ENCODE results near the gene LRRC17.
"Not testable (repeated sequence)": the region's sequence is repeated elsewhere in the genome, so short reads cannot be mapped to it uniquely, and the experiment has no call there.

LRRC17 gene

DNA sequence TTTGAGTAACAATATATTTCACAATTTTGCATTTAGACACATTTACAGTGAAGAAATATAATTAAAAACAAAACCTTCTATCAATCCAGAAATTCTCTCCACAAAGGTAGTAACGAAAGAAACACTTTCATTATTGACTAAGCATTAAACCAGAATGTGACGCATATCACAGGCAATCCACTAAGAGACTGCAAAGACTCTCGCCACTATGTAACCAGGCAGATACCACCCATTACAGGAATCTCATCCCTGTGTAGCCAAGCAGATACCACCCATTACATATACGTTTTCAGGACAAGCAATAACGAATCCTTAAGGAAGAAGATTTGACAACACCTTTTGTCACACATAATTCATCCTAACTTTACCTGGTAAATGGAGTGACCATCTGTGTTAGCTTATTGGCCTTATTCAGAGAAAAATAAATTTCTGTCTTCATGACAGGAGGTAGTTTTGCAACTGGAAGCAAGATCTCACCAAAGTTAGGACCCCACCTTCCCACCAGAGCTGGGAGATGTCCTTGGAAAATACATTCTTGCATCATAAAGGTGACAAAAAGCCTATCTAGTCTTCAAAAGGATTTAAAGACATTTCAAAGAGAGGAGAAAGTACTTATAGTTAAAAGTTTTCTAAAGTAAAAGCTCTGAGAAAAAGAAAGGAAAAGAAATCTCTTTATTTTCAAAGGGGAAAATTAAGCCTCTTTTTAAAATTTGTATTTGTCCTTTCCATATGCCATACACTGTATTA lies 30.8 kb downstream of the LRRC17 start:
- DNase-seq = no peak

DNA sequence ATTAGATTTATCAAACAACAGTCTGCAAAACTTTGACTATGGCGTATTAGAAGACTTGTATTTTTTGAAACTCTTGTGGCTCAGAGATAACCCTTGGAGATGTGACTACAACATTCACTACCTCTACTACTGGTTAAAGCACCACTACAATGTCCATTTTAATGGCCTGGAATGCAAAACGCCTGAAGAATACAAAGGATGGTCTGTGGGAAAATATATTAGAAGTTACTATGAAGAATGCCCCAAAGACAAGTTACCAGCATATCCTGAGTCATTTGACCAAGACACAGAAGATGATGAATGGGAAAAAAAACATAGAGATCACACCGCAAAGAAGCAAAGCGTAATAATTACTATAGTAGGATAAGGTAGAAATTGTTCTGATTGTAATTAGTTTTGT lies 31.4 kb downstream of the LRRC17 start:
- no peak for DNase-seq

DNA sequence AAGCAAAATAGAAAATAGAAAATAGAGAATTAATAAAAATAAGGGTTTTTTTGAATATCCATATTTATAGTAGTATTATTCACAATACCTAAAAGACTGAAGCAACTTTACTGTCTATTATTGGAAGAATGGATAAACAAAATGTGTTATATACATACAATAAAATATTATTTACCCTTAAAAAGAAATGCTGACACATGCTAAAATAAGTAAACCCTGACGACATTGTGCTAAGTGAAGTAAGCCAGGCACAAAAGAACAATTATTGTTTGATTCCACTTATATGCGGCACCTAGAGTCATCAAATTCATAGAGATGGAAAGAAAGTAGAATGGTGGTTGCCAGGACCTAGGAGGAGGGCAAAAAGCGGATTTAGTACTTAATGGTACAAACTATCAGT lies 39.0 kb downstream of the LRRC17 start:
- DNase-seq = no peak

DNA sequence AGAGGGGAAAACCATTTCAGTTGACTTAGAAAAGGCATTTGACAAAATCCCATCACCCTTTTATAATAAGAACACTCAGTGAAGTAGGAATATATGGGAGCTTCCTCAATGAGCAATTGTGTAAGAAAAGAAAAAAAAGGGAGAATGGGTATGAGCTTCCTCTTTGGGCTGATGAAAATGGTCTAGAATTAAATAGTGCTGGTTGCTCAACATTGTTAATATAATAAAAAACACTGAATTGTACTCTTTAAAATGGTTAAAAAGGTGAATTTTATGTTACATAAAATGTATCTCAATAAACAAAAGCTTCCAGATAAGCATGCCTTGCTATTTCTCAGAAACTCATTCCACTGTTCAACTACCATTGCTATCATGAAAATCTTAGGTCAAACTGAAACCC lies 40.6 kb downstream of the LRRC17 start:
- no peak for DNase-seq

DNA sequence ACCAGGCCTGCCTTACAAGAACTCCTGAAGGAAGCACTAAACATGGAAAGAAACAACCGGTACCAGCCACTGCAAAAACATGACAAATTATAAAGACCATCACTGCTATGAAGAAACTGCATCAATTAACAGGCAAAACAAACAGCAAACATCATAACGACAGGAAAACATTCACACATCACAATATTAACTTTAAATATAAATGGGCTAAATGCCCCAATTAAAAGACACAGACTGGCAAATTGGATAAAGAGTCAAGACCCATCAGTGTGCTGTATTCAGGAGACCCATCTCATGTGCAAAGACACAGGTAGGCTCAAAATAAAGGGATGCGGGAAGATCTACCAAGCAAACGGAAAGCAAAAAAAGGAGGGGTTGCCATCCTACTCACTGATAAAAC lies 41.6 kb downstream of the LRRC17 start:
- DNase-seq = not testable (repeated sequence)

DNA sequence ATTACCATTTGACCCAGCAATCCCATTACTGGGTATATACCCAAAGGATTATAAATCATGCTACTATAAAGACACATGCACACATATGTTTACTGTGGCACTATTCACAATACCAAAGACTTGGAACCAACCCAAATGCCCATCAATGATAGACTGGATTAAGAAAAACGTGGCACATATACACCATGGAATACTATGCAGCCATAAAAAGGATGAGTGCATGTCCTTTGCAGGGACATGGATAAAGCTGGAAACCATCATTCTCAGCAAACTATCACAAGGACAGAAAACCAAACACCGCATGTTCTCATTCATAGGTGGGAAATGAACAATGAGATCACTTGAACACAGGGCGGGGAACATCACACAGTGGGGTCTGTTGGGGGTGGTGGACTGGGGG lies 45.2 kb downstream of the LRRC17 start:
- DNase-seq = not testable (repeated sequence)

DNA sequence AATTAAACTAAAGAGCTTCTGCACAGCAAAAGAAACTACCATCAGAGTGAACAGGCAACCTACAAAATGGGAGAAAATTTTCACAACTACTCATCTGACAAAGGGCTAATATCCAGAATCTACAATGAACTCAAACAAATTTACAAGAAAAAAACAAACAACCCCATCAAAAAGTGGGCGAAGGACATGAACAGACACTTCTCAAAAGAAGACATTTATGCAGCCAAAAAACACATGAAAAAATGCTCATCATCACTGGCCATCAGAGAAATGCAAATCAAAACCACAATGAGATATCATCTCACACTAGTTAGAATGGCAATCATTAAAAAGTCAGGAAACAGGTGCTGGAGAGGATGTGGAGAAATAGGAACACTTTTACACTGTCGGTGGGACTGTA lies 49.2 kb downstream of the LRRC17 start:
- DNase-seq = not testable (repeated sequence)

DNA sequence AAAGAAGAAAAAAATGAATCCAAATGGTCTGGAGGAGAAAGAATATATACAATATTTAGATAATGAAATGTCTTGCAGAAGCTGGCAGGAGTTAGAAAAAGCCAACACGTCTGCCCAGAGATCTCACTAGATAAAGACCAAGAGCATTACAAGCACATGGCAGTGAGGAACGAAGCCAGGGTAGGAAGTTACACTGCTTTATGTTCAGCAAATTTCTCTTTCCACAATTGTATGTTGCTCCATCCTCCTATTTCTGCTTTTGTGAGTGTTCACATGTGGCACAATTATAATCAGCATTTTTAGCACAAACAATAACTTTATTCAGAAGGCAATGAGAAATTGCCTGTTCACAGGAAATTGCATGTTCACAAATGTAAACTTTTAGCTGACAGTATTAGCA lies 53.7 kb downstream of the LRRC17 start:
- no peak for DNase-seq

DNA sequence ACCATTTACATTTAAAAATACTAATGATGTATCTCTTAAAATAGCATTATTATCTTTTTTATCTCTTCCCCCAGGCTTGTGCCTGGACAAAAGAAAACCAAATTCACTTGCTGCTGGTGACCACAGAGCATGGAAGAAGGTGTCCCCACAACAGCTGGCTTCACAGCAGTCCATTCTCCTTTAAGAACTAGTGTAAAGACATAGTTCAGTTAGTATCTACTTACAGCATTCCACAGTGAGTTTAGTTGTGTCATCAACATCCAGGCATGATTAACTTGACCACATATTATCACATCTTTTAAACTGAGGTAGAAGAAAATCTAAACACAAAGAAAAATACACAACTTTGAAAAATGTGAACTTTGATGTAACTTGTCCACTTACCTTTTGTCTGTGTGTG lies 55.0 kb downstream of the LRRC17 start:
- DNase-seq = no peak

DNA sequence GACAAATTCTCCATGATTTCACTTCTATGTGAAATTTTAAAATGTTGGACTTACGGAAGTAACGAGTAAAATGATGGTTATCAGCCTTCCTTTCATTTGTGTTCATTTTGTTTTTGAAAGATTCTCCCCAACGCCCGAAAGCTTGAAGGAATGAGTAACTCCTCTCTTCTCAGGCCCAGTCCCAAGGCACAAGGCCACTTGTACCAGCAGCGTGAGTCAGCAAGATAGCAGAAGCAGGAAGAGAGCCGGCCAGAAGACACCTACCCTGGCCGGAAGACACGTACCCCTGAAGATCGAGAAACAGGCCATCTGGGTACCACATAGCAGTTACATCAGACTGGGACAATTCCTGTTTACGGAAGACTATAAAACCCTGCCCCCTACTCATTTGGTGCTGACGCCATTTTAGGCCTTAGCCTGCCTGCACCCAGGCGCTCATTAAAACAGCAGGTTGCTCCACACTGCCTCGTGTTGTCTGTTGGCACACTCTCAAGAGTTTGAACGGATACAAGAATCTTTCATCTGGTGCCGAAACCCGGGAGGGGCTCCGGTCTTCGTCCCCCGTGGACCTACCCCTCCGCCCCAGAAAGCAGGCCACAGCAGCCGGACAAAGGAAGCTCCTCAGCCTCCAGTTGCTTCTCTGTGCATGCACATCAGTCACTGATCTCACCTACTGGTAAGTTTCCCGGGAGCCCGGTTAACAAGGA lies 60.4 kb downstream of the LRRC17 start:
- no peak for DNase-seq

DNA sequence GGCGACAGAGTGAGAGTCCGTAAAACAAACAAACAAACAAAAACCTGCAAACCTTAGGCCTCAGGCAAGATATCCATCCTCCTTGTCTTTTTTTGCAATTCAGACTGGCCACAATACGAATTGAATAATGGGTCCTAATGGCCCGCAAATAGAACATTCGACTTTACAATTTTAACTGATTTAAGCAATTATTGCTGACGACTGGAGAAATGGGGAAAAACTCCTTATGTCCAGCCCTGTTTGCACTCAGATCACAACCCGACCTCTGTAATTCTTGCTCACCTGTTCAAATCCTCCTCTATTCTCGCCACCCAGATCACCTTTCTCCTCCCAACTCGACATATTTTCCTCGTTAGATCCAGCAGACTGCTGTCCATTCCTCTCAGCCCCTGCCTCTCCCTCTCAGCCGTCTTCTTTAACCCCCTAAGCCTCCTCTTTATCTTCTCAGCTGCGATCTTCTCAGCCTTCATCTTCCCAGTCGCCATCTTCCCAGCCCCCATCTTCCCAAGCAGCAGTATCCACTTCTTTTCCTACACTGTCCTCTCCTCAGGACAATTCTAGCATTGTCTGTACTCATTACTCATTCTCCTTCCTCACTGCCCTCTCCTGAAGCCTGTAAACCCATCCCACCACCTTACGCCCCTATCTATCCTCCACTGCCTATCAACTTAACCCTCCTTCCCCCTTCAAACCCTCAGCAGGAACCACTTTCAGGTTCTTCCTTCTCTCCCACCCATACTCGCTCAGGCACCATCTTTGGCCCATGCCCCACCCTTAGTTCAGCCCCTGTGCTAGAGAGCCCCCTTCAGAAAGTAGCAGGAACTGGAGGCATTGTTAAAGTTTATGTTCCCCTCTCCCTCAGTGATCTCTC lies 61.8 kb downstream of the LRRC17 start:
- DNase-seq = no peak

DNA sequence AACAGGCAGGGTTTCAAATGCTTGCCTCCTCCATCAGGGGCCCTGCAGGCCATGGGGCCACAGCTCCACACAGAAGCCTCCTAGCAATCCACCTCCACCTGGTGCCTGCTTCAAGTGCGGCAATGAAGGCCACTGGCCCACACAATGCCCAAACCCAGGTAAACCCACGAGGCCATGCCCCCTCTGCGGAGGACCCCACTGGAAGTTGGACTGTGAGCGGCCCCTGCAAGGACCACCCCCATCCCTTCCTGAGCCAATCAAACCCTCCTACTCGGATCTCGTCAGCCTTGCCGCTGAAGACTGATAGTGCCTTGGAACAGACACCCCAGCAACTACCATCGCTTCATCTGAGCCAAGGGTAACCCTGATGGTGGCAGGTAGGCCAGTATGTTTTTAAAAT lies 63.1 kb downstream of the LRRC17 start:
- no peak for DNase-seq

DNA sequence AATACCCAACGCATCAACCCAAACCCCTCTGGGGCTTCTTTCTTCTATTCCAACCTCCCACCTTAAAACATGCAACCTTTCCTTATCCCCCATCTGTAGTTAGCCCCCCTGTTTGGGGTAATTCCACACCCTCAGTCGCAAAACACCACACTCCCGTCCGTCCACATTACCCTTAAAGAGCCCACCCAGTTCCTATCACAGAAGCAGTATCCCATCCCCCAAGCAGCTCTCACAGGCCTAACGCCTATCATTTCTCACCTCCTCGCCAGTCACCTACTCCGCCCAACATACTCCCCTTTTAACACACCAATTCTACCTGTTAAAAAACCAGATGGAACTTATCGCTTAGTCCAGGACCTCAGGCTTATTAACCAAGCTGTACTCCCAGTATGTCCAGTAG lies 63.7 kb downstream of the LRRC17 start:
- DNase-seq = no peak

DNA sequence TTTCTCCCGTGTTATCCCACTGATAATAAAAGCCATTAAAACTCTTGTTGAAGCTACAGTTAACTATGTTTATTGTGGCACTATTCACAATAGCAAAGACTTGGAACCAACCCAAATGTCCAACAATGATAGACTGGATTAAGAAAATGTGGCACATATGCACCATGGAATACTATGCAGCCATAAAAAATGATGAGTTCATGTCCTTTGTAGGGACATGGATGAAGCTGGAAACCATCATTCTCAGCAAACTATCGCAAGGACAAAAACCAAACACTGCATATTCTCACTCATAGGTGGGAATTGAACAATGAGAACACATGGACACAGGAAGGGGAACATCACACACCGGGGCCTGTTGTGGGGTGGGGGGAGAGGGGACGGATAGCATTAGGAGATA lies 64.8 kb downstream of the LRRC17 start:
- not testable (repeated sequence) for DNase-seq

DNA sequence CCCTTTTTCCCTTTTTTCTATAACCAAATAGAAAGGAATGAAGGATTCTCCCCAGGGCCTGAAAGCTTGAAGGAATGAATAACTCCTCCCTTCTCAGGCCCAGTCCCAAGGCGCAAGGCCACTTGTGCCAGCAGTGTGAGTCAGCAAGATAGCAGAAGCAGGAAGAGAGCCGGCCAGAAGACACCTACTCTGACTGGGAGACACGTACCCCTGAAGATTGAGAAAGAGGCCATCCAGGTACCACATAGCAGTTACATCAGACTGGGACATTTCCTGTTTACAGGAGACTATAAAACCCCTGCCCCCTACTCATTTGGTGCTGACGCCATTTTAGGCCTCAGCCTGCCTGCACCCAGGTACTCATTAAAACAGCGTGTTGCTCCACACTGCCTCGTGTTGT lies 65.5 kb downstream of the LRRC17 start:
- DNase-seq = no peak

DNA sequence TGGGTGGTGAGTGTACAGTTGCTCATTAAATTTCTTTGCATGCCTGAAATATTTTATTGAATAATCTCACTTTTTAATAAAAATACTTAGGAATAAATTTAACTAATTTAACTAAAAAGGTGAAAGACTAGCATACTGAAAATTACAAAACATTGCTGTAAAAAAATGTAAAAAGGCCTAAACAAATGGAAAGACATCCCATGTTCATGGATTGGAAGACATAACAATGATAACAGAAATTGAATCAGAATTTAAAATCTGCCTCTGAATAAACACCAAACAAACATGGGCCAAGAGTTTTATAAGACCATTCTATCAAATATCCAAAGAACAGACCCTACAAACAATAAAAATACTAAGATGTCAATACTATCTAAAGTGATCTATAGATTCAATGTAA lies 66.9 kb downstream of the LRRC17 start:
- no peak for DNase-seq

DNA sequence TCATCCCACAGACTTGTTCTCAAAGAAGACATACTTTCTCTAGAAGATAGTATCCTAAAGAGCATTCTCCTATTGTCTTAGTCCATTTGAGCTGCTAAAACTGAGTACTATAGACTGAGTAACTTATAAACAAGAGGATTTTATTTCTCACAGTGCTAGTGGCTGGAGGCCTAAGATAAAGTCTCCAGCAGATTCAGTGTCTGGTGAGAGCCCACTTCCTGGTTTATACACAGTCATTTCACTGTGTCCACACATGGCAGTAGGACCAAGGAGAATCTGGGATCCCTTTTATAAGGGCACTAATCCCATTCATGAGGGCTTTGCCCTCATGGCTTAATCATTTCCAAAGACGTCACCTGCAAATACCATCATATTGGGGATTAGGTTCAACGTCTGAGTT lies 68.7 kb downstream of the LRRC17 start:
- no peak for DNase-seq

DNA sequence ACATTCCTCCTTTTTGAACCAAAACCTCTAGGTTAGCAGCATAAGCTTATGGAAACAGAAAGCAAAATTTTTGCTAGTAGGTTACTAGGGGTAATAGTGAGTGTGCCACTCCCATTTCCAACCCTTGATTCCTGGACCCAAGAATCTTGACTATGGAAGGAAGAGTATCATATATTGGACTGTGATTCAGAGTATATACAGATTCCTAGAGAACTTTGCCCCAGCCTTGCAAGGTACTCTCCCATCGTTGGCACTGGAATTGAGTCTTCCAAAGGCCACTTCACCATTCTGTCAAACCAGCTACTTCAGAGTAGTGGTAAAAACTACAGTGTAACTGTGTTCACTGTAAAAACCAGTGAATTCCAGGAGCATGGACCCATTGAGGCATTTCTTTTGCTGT lies 69.4 kb downstream of the LRRC17 start:
- DNase-seq = no peak

DNA sequence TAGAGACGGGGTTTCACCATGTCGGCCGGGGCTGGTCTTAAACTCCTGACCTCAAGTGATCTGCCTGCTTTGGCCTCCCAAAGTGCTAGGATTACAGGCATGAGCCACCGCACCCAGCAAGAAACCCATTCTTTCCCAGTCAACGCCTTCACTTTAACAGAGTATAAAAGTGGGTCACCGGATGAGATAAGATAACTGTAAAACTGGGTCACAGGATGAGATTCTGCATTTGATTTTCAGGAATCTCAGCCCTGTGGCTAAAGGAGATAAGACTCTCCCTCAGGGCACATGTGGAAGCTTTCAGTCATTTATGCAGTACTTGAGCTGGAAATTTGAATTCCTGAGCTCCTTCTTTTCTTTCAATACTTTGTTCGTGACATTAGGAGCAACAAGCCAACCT lies 70.8 kb downstream of the LRRC17 start:
- no peak for DNase-seq

DNA sequence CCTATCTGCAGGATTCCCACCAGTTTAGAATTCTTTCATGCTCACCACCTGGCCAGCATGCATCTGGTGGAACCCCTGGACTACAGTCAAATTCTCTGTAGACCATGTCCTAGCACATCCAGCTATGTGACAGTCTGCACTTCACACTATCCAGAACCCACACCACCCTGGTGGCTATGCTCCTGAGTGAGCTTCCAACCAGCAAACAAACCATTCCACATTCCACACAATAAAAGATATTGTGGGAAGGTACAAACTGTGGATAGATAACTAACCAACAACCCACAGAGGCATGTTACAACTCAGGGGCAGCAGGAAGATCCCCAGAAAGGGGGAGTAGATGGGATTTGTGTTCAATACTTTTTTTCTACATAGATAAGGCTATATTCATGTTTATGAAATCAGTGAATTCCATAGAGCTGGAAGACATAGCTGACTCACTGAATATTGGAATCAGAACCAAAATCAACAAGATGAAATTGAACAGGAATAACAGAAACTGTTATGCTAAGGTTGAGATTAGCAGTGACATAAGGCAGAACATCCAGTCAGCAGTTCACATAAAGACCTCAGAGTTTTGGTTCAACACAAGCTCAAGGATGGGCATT lies 72.5 kb downstream of the LRRC17 start:
- DNase-seq = no peak

DNA sequence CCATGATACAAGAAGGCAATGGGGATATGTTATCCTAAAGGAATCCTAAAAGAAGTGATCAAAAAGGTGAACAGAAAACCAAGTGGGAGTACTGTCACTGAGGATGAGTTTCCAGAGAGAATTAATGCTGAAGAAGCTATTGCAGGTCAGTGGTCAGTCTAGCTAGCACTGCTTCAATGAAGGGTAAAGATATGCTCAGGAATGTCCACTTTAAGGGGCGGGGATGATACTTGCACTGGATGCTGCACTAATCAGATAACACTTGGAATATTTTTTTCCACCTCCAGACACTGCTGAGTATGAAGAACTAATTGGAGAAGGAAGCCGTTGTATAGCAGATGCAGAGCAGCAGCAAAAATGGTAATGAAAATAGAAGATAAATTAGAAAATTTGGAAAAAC lies 75.3 kb downstream of the LRRC17 start:
- DNase-seq = no peak

DNA sequence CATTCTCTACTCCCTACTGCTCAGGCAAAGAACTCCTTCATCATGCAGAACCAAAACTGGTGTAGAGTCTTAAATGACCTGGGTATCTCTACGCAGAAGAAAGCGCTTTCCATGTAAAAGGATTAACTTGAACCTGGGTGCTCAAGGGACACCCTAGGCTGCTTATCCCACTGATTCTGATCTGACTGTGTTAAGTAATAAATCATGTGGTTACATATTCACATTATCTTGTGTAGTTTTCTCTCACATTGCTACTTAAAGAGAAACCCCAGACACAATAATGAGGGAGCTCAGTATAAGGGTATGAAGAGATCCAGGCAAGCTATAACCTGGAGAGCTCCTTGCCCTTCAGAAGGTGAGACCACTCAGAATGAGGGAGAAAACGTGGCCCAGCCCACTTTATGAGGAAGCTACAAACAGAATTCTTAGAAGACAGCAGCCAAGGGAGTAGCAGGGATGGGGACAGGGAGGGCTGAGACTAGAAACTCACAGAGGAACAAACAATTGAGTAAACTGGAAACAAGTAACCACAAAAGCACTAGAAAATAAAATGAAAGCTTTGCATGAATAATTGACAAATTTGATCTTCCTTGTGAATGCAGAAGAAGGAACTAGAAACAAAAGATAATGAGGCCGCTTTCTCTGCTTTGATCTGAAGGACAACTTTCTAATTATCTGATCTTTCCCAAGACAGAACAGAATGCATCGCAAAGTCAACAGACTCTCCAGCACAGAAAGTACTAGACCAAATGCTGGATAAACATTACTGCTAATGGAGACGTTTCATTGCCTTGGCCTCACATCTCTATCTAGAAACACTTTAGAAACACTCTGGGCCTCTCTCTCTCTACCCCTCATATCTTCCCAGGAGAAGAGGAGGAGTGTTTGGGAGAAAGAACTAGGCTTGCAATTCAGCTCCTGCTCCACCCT lies 76.1 kb downstream of the LRRC17 start:
- no peak for DNase-seq
